Measurements from ENCODE around the gene IARS2.
"Not testable (repeated sequence)": the region's sequence is repeated elsewhere in the genome, so short reads cannot be mapped to it uniquely, and the experiment has no call there.

IARS2 gene

GRCh38 chr1:220169887-220170286 lies 76.0 kb downstream of the IARS2 start:
- not testable (repeated sequence) for DNase-seq

- DNase-seq: no peak
These were observed 77.0 kb downstream of the IARS2 start for GRCh38 chr1:220170836-220171526.

GRCh38 chr1:220176540-220176939 lies 82.6 kb downstream of the IARS2 start:
- no peak for DNase-seq

- no peak for DNase-seq
These were observed 88.2 kb downstream of the IARS2 start for GRCh38 chr1:220182111-220182510.

- no peak for DNase-seq
These were observed 88.7 kb downstream of the IARS2 start for GRCh38 chr1:220182656-220183055.

GRCh38 chr1:220184506-220184905 lies 90.6 kb downstream of the IARS2 start:
- no peak for DNase-seq

GRCh38 chr1:220186752-220187151 lies 92.8 kb downstream of the IARS2 start:
- DNase-seq: no peak

- no peak for DNase-seq
These were observed 94.6 kb downstream of the IARS2 start for GRCh38 chr1:220188538-220188937.

- no peak for DNase-seq
These were observed 95.9 kb downstream of the IARS2 start for GRCh38 chr1:220189750-220190347.

- no peak for DNase-seq
These were observed 101.8 kb downstream of the IARS2 start for GRCh38 chr1:220195701-220196100.
